Measurements from ENCODE around the gene NRTN. TPM values are rescaled to one million over a fixed set of nuclear protein-coding genes. Genes with fewer than 3 reads are reported as not detected.

The NRTN gene
- total RNA-seq, 1 donor: 0.10 TPM

DNA sequence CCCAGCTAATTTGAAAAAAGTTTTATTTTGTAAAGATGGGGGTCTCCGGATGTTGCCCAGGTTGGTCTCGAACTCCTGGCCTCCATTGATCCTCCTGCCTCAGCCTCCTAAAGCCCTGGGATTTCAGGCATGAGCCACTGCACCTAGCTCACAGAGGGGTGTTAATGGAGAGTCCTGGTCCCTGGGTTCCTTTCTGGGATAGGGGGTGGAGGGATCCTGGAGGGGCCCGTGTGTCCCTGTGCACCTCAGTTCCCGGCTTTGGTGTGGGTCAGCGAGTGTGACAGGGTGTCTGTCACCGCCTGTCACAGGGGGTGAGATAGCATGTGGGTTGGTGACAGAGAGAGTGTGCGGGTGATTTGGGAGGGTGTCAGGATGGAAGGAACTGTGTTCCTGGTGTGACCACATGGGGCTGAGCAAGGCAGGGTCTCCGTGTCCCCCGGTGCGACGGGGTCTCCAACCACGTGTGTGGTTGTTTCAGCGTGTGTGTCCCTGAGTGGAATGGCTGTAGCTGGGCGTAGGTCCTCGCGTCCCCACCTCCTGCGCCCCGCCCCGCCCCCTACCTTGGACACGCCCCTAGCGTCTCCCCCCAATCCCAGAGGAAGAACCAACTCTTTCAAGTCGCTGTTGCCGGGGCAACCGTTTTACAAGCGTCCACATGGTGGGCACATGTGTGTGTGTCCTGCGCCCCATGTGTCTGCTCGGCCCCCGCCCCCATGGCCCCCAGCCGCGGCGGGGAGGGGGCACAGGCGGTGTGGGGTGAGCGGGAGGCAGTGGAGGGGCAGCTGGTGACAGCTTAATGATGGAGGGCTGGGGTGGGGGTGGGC lies 2.9 kb upstream of the NRTN start:
- Histone ChIP-seq H3K9me3 (ENCODE audit: low read depth, low read length) (no peaks in the 10 kb centered on the region), H3K4me3 (ENCODE audit: low read length) (no peak overlapping the region), H3K4me1 (ENCODE audit: insufficient read depth, low read length) (peaks cover 16% of the 10 kb centered on the region), H3K27me3 (ENCODE audit: insufficient read depth, low read length) (peaks cover 17% of the 10 kb centered on the region)

DNA sequence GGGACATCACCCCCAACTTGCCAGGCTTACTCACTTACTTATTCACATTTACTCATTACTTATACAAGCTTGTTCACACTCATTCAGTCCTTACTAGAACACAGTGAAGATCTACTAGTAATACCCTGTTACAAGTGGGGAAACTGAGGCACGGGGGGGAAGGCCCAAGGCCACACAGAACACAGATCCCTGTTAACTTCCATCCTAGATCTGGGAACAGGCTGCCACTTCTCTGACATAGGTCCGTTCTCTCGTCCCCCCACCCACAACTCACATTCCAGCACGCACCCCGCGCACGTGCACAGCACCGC lies 1.5 kb upstream of the NRTN start:
- peaks cover 17% of the 10 kb centered on the region for H3K27me3 ChIP-seq (ENCODE audit: insufficient read depth, low read length)
- no peak overlapping the region for H3K4me3 ChIP-seq (ENCODE audit: low read length)
- H3K9me3 ChIP-seq (ENCODE audit: low read depth, low read length): no peaks in the 10 kb centered on the region
- peaks cover 16% of the 10 kb centered on the region for H3K4me1 ChIP-seq (ENCODE audit: insufficient read depth, low read length)

DNA sequence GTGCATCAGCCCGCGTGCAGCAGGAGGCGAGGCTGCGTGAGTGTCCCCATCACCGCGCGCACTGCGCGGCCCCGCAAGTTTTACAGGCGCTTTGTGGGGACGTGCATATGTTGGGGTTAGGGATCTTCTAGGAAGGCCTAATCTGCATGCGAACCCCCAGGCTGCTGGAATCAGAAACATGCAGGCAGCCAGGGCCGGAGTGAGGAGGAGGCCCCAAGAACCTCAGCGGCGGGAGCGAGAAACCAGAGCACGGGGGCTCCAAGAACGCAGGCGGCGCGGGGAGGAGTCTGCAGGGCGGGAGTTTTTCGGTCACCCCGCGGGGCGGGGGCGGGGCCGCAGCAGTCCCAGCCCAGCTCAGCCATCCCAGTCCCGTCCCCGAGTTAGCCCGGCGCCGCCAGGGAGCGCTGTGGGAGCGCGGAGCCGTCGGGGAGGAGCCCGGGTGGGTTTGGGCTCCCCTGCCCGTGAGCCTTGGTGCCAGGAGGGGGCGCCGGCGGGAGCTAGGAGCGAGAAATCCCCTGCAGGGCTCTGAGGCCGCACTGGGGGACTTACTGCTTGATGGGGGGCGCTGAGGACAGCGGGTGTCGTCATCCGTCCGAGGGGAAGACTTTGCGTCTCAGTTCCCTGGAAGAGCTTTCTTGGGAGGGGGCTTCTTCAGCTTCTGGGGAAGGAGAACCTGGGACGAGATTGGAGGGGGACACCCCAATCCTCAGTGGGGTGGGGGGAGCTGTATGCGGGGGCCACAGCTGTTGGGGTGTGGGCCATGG lies 933 bp upstream of the NRTN start:
- Histone ChIP-seq H3K4me1 (ENCODE audit: insufficient read depth, low read length) (peaks cover 16% of the 10 kb centered on the region), H3K9me3 (ENCODE audit: low read depth, low read length) (no peaks in the 10 kb centered on the region), H3K27me3 (ENCODE audit: insufficient read depth, low read length) (peaks cover 17% of the 10 kb centered on the region), H3K4me3 (ENCODE audit: low read length) (no peak overlapping the region)

DNA sequence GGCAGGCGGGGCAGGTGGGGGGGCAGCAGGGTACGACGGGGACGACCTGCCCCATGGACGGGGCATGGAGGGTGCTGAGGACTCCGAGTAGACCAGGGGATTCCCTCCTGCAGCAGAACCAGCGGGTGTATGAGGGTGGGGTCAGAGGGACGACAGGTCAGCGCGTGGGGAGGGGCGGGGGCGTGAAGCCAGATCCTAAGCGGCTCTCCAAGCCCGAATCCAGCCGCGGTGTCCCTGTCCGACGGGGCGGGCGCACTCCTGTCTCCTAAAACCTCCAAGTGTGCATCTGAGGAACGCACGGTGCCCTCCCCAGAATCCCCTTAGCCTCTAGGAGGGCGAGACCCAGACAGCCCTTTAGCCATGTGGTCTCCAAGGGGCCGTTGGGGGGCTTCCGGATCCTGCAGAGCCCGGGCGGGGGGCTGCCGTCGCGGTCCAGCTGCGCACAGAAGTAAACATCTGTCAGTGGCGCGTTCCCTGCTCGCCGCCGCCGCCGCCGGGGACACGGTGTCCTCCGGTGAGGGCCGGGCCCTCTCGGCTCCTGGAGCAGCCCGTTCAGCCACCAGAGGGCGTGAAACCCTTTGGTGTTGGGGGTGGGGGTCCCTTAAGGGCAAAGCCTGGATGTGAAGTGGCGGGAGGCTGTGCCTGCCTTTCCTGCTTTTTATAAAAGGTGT lies 730 bp downstream of the NRTN start:
- H3K27me3 ChIP-seq (ENCODE audit: insufficient read depth, low read length): peaks cover 17% of the 10 kb centered on the region
- H3K4me1 ChIP-seq (ENCODE audit: insufficient read depth, low read length): peaks cover 16% of the 10 kb centered on the region
- H3K4me3 ChIP-seq (ENCODE audit: low read length): no peak overlapping the region
- H3K9me3 ChIP-seq (ENCODE audit: low read depth, low read length): no peaks in the 10 kb centered on the region

DNA sequence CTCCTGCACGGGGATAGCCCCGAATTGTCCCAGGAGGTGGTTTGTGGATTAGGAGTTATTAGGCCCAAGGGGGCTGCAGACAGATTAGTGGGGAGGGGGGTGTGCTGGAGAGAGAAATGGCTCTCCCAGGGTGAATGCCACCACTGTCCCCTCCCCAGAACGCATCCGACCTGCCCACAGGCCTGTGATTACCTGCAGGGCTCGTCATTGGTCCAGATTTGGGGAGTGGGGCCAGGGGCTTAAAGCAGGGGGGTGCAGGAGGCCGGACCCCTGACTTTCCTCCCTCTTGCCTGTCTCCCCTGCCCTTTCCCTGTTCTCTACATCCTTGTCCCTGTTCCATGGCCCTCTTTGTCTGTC lies 1.2 kb downstream of the NRTN start:
- peaks cover 16% of the 10 kb centered on the region for H3K4me1 ChIP-seq (ENCODE audit: insufficient read depth, low read length)
- no peak overlapping the region for H3K4me3 ChIP-seq (ENCODE audit: low read length)
- H3K9me3 ChIP-seq (ENCODE audit: low read depth, low read length): no peaks in the 10 kb centered on the region
- peaks cover 17% of the 10 kb centered on the region for H3K27me3 ChIP-seq (ENCODE audit: insufficient read depth, low read length)

DNA sequence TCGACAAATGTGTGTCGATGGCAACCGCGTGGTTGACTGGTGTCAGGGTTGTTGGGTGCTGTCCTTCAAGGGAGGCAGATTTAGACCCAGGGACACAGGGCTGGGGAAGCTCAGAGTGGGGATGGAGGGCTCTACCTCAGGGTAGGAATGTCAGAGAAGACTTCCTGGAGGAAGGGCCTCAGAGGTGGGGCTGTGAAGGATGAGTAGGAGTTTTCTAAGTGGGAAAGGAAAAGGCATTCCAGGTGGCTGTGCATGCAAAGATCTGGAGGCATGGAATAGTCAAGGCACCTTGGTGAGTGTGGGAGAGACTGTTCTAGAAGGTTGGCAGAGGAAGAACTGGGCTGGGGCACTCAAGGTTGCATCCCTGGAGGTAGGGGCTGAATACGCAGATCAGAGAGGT lies 2.0 kb downstream of the NRTN start:
- Histone ChIP-seq H3K9me3 (ENCODE audit: low read depth, low read length) (no peaks in the 10 kb centered on the region), H3K27me3 (ENCODE audit: insufficient read depth, low read length) (peaks cover 11% of the 10 kb centered on the region), H3K4me1 (ENCODE audit: insufficient read depth, low read length) (peaks cover 16% of the 10 kb centered on the region), H3K4me3 (ENCODE audit: low read length) (no peak overlapping the region)

DNA sequence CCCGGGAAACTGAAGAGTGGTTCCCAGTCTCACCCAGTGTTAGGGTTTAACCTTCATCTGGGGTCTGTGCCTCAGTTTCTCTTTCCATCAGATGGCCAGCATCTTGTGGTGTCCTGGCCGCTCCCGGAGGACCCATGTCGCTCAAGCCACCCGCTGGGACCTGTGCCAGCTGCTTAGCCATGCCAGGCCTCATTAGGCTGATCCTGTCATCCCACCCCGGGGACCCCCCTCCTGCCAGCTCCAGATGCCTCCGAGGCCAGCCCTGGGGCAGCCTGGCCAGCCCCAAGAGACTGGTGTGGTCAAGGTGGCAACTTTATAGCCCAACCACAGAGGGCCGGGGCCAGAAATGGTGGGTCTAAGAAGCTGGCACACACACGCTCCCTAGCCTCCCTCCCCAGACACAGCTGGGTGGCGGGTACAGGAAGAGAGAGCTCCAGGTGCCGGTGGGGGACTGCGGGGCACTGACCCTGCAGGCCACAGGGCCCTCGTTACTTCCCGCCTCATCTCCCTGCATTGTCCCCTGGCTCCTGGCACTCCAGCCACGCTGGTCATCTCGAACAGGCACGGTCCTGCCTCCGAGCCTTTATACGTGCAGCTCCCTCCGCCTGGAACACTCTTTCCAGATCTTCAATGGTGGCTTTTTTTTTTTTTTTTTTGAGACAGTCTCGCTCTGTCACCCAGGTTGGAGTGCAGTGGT lies 3.4 kb downstream of the NRTN start:
- Histone ChIP-seq H3K4me1 (ENCODE audit: insufficient read depth, low read length) (peaks cover 14% of the 10 kb centered on the region), H3K27me3 (ENCODE audit: insufficient read depth, low read length) (peaks cover 9% of the 10 kb centered on the region), H3K9me3 (ENCODE audit: low read depth, low read length) (no peaks in the 10 kb centered on the region), H3K4me3 (ENCODE audit: low read length) (no peak overlapping the region)

DNA sequence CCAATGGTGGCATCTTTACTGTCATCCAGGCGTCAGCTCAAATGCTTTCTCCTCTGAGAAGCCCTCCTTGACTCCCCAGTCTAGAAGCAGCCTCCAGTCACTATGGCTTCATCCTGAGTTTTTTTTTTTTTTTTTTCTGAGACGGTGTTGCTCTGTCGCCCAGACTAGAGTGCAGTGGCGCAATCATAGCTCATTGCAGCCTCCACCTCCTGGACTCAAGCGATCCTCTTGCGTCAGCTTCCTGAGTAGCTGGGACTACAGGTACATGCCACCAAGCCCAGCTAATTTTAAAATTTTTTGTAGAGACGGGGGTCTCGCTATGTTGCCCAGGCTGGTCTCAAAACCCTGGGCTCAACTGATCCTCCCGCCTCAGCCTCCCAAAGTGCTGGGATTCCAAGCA lies 4.2 kb downstream of the NRTN start:
- H3K4me1 ChIP-seq (ENCODE audit: insufficient read depth, low read length): peaks cover 7% of the 10 kb centered on the region
- peaks cover 4% of the 10 kb centered on the region for H3K27me3 ChIP-seq (ENCODE audit: insufficient read depth, low read length)
- no peak overlapping the region for H3K4me3 ChIP-seq (ENCODE audit: low read length)
- H3K9me3 ChIP-seq (ENCODE audit: low read depth, low read length): no peaks in the 10 kb centered on the region

DNA sequence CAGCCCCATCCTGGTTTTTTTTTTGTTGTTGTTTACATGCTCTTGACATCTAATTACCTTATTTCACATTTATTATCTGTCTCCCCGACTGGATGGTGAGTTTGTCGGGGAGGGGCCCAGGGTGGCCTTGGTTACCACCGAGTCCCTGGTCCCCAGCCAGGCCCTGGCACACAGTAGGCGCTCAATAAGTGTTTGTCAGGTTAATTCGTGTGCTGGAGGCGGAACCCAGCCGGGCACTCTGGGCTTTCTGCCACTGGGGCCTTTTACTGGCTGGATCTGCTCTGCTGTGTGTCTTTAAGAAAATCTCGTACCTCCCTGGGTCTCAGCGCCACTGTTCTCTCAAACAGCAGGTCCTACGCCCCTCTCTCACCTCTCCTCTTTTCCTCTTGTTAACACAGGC lies 4.6 kb downstream of the NRTN start:
- H3K4me1 ChIP-seq (ENCODE audit: insufficient read depth, low read length): peaks cover 2% of the 10 kb centered on the region
- peaks cover 1% of the 10 kb centered on the region for H3K27me3 ChIP-seq (ENCODE audit: insufficient read depth, low read length)
- H3K4me3 ChIP-seq (ENCODE audit: low read length): no peak overlapping the region
- H3K9me3 ChIP-seq (ENCODE audit: low read depth, low read length): no peaks in the 10 kb centered on the region

DNA sequence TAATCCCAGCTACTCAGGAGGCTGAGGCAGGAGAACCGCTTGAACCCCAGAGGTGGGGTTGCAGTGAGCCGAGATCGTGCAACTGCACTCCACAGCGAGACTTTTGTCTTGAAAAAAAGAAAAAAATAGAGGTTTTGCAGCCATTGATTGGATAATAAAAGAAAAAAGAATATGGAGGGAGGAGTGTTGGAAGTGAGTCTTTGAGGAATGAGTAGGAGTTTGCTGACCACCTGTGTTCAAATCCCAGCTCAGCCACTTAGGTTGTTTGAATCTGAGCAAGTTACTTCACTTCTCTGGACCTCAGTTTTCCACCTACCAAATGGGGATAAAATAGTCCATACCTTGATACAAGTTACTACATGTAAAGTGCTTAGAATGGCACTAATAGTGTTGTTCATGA lies 6.2 kb downstream of the NRTN start:
- Histone ChIP-seq H3K4me1 (ENCODE audit: insufficient read depth, low read length) (no peaks in the 10 kb centered on the region), H3K9me3 (ENCODE audit: low read depth, low read length) (no peaks in the 10 kb centered on the region), H3K27me3 (ENCODE audit: insufficient read depth, low read length) (no peaks in the 10 kb centered on the region), H3K4me3 (ENCODE audit: low read length) (no peak overlapping the region)

DNA sequence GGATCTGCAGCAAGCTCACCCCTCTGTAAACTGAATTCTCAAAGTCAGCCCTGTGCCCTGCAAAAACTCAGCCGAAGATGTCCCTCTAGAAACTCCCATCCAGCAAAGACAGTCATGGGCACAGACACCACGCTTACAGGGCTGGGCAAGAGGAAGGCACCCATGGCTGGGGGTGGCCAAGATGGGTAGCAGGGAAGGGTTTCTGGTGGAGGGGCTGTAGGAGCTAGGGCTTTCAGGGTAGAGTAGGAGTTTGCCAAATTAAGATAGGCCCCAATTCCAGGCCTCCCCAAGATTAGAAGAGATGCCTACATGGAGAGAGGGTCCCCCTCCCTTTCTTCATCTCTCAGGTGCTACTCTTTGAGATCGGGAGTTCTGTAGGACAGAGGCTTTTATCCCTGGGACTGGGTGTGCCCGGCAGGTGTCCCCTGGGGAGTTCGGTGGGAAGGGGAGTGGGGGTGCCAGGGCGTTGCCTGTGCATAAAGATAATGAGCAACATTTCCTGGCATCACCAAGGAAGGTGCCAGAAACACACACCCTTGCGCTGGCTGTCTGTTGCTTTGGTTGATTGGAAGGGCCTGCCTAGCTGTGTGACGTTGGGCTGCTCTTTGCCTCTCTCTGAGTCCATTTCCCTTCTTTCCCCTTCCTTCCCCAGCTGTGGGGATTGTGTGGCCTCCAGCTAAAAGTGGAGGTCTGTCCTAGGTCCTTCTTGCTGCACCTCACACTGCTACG lies 9.4 kb downstream of the NRTN start:
- no peaks in the 10 kb centered on the region for H3K9me3 ChIP-seq (ENCODE audit: low read depth, low read length)
- no peaks in the 10 kb centered on the region for H3K4me1 ChIP-seq (ENCODE audit: insufficient read depth, low read length)
- no peaks in the 10 kb centered on the region for H3K27me3 ChIP-seq (ENCODE audit: insufficient read depth, low read length)
- no peak overlapping the region for H3K4me3 ChIP-seq (ENCODE audit: low read length)

DNA sequence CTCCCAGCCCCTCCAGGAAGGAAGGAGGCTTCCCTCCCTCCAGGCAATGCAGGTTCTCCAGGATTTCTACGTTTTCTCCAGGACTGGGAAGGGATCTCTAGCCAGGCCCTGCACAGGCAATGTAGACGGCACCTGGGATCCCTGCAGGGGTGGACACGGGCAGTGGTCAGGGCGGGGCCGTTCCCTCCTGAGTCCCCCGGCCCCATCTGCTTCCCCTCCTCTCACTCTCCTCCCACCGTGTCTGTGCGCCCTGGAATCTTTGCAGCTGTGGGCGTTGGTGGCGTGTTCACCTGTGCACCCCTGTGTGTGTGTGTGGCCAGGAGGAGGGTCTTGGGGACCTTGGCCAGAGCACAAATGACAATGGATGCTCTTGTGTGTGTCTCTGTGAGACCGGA lies 10.0 kb downstream of the NRTN start:
- Histone ChIP-seq H3K9me3 (ENCODE audit: low read depth, low read length) (no peaks in the 10 kb centered on the region), H3K4me3 (ENCODE audit: low read length) (no peak overlapping the region), H3K4me1 (ENCODE audit: insufficient read depth, low read length) (no peaks in the 10 kb centered on the region), H3K27me3 (ENCODE audit: insufficient read depth, low read length) (no peaks in the 10 kb centered on the region)

DNA sequence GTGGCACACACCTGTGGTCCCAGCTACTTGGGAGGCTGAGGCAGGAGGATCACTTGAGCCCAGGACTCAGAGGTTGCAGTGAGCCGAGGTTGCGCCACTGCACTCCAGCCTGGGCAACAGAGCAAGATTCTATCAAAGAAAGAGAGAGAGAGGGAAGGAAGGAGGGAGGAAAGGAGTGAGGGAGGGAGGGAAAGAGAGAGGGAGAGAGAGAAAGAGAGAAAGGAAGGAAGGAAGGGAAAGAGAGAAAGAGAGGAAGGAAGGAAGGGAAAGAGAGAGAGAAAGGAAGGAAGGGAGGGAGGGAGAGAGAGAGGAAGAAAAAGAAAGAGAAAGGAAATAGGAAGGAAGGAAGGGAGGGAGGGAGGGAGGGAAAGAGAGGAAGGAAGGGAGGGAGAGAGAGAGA lies 12.4 kb downstream of the NRTN start:
- no peaks in the 10 kb centered on the region for H3K9me3 ChIP-seq (ENCODE audit: low read depth, low read length)
- H3K4me3 ChIP-seq (ENCODE audit: low read length): no peak overlapping the region
- no peaks in the 10 kb centered on the region for H3K27me3 ChIP-seq (ENCODE audit: insufficient read depth, low read length)
- no peaks in the 10 kb centered on the region for H3K4me1 ChIP-seq (ENCODE audit: insufficient read depth, low read length)

DNA sequence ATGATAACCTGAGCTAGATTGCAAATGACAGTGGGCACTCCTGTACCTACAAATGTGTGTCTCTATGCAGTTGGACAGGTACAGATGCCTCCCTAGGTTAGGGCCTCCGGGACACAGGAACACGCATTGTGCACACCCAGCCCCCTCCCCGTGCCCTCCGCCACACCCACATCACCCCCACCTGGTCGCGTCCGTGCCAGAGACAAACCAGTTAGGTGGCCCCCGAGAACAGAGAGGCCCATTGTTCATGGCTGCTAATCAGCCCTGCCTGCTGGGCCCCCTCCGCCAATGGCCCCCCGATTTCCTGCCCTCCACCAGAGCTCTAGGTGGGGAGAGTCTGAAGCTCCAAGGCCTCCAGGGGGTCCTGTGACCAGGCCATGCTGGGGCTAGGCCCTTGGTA lies 13.7 kb downstream of the NRTN start:
- no peaks in the 10 kb centered on the region for H3K27me3 ChIP-seq (ENCODE audit: insufficient read depth, low read length)
- no peaks in the 10 kb centered on the region for H3K4me1 ChIP-seq (ENCODE audit: insufficient read depth, low read length)
- H3K9me3 ChIP-seq (ENCODE audit: low read depth, low read length): no peaks in the 10 kb centered on the region
- no peak overlapping the region for H3K4me3 ChIP-seq (ENCODE audit: low read length)

Data from mononuclear cell (primary cell).